H9 (cell line): ENCODE measurements around the gene VSX1. TPM values are rescaled to one million over a fixed set of nuclear protein-coding genes. Genes with fewer than 3 reads are reported as not detected.
A peak's percentile ranks its signal among the peaks of the same experiment; 100 is the strongest.

Experiments used
- DNase-seq: peaks from one replicate; pipeline ENCODE4 v3.0.0-alpha.2; 2017
- H2AFZ ChIP-seq: one replicate; pipeline ENCODE4 v1.6.1; 2013; ENCODE audit warnings: mild to moderate bottlenecking, low read length, control low read depth, moderate library complexity
- H2AK5ac ChIP-seq: 2 replicates; pipeline ENCODE4 v1.6.1; 2013; ENCODE audit warnings: low read length, control low read depth, mixed read lengths; ENCODE audit not compliant: insufficient read length
- H2BK120ac ChIP-seq: one replicate; pipeline ENCODE4 v1.6.1; 2013; ENCODE audit warnings: low read depth, mild to moderate bottlenecking, low read length, control low read depth, inconsistent platforms; ENCODE audit not compliant: poor library complexity, severe bottlenecking
- H2BK12ac ChIP-seq: 2 replicates; pipeline ENCODE4 v1.6.1; 2013; ENCODE audit warnings: low read length, control low read depth, mixed read lengths, low read depth; ENCODE audit not compliant: insufficient read length
- H2BK15ac ChIP-seq: 2 replicates; pipeline ENCODE4 v1.6.1; 2013; ENCODE audit warnings: low read depth, low read length, control low read depth
- H2BK20ac ChIP-seq: one replicate; pipeline ENCODE4 v1.6.1; 2013; ENCODE audit warnings: low read depth, mild to moderate bottlenecking, low read length, control low read depth, inconsistent platforms; ENCODE audit not compliant: poor library complexity, severe bottlenecking
- H2BK5ac ChIP-seq: 2 replicates; pipeline ENCODE4 v1.6.1; 2013; ENCODE audit warnings: low read length, control low read depth, mixed read lengths; ENCODE audit not compliant: insufficient read length
- H3K14ac ChIP-seq: 2 replicates; pipeline ENCODE4 v1.6.1; 2013; ENCODE audit warnings: low read length, control low read depth; ENCODE audit not compliant: insufficient read depth
- H3K18ac ChIP-seq: 2 replicates; pipeline ENCODE4 v1.6.1; 2013; ENCODE audit warnings: low read depth, mild to moderate bottlenecking, mixed read lengths, low read length, control low read depth; ENCODE audit not compliant: insufficient read length
- H3K23ac ChIP-seq: 2 replicates; pipeline ENCODE4 v1.6.1; 2013; ENCODE audit warnings: low read length, control low read depth, mixed read lengths, low read depth; ENCODE audit not compliant: insufficient read length
- H3K23me2 ChIP-seq: 2 replicates; pipeline ENCODE4 v1.6.1; 2013; ENCODE audit warnings: low read depth, mild to moderate bottlenecking, mixed read lengths, low read length, control low read depth; ENCODE audit not compliant: insufficient read length, poor library complexity, severe bottlenecking
- H3K27ac ChIP-seq: 2 replicates; pipeline ENCODE4 v1.5.1; 2013; ENCODE audit warnings: low read length, control low read depth, mixed read lengths, low read depth; ENCODE audit not compliant: insufficient read length
- H3K27me3 ChIP-seq: 2 replicates; pipeline ENCODE4 v1.6.1; 2013; ENCODE audit warnings: low read length, control low read depth, inconsistent platforms; ENCODE audit not compliant: insufficient read depth
- H3K4ac ChIP-seq: 2 replicates; pipeline ENCODE4 v1.6.1; 2013; ENCODE audit warnings: low read depth, mild to moderate bottlenecking, control low read depth, inconsistent platforms, low read length, moderate library complexity
- H3K4me1 ChIP-seq: 2 replicates; pipeline ENCODE4 v1.6.1; 2013; ENCODE audit warnings: low read length, control low read depth, inconsistent platforms; ENCODE audit not compliant: insufficient read depth
- H3K4me2 ChIP-seq: 2 replicates; pipeline ENCODE4 v1.6.1; 2013; ENCODE audit warnings: low read length, control low read depth, mixed read lengths; ENCODE audit not compliant: insufficient read length, insufficient read depth
- H3K56ac ChIP-seq: 2 replicates; pipeline ENCODE4 v1.6.1; 2013; ENCODE audit warnings: low read depth, mild to moderate bottlenecking, mixed read lengths, low read length, control low read depth; ENCODE audit not compliant: insufficient read length
- H3K79me1 ChIP-seq: 2 replicates; pipeline ENCODE4 v1.6.1; 2013; ENCODE audit warnings: low read depth, mild to moderate bottlenecking, moderate library complexity, low read length, control low read depth, inconsistent platforms; ENCODE audit not compliant: insufficient read depth, poor library complexity, severe bottlenecking
- H3K79me2 ChIP-seq: 2 replicates; pipeline ENCODE4 v1.6.1; 2013; ENCODE audit warnings: low read length, control low read depth, inconsistent platforms; ENCODE audit not compliant: insufficient read depth
- H3K9ac ChIP-seq: 2 replicates; pipeline ENCODE4 v1.6.1; 2013; ENCODE audit warnings: low read length, control low read depth, mixed read lengths; ENCODE audit not compliant: insufficient read length; ENCODE audit errors: extremely low read depth
- H3K9me3 ChIP-seq: one replicate; pipeline ENCODE4 v1.6.1; 2013; ENCODE audit warnings: low read depth, low read length, inconsistent platforms; ENCODE audit not compliant: control insufficient read depth
- H3T11ph ChIP-seq: one replicate; pipeline ENCODE4 v1.6.1; 2013; ENCODE audit warnings: mild to moderate bottlenecking, low read length, control low read depth, inconsistent platforms
- H4K20me1 ChIP-seq: one replicate; pipeline ENCODE4 v1.6.1; 2013; ENCODE audit not compliant: control insufficient read depth, insufficient read length, insufficient read depth
- H4K5ac ChIP-seq: 2 replicates; pipeline ENCODE4 v1.6.1; 2013; ENCODE audit warnings: low read depth, mild to moderate bottlenecking, mixed read lengths, low read length, control low read depth; ENCODE audit not compliant: insufficient read length
- H4K8ac ChIP-seq: replicated peaks from 2 replicates; pipeline ENCODE4 v1.6.1; 2013; ENCODE audit warnings: low read length, control low read depth, mixed read lengths, low read depth; ENCODE audit not compliant: insufficient read length
- H4K91ac ChIP-seq: 2 replicates; pipeline ENCODE4 v1.6.1; 2013; ENCODE audit warnings: low read depth, mild to moderate bottlenecking, moderate library complexity, mixed read lengths, low read length, control low read depth; ENCODE audit not compliant: insufficient read length
- H3K27ac Mint-ChIP-seq, 3 experiments: 2 replicates in 2 of 3; 3 replicates in 1 of 3; pipeline ENCODE4 v1.8.0; 2020 to 2021; ENCODE audit warnings: mixed read lengths in 3 of 3, mild to moderate bottlenecking in 1 of 3, moderate library complexity in 1 of 3
- H3K27me3 Mint-ChIP-seq: 2 replicates; pipeline ENCODE4 v1.8.0; 2021; ENCODE audit warnings: low read depth, mild to moderate bottlenecking, moderate library complexity, mixed read lengths
- H3K36me3 Mint-ChIP-seq, 3 experiments: 2 replicates in 2 of 3; 3 replicates in 1 of 3; pipeline ENCODE4 v1.8.0; 2020 to 2021; ENCODE audit warnings: low read depth in 3 of 3, mixed read lengths in 3 of 3; ENCODE audit not compliant: insufficient read depth in 1 of 3
- H3K4me1 Mint-ChIP-seq, 2 experiments: 2 replicates each; pipeline ENCODE4 v1.8.0; 2020; ENCODE audit warnings: mixed read lengths in 2 of 2
- H3K4me3 Mint-ChIP-seq, 2 experiments: 2 replicates in 1 of 2; 3 replicates in 1 of 2; pipeline ENCODE4 v1.8.0; 2020 to 2021; ENCODE audit warnings: mild to moderate bottlenecking in 2 of 2, mixed read lengths in 2 of 2, moderate library complexity in 1 of 2
- H3K9me3 Mint-ChIP-seq, 2 experiments: 2 replicates in 1 of 2; 3 replicates in 1 of 2; pipeline ENCODE4 v1.8.0; 2020; ENCODE audit warnings: mild to moderate bottlenecking in 2 of 2, mixed read lengths in 2 of 2, moderate library complexity in 1 of 2
- WGBS: extraction: QIAGEN DNeasy Blood & Tissue Kit; methylation state at CpG from one replicate; pipeline ENCODE4 v1.1.7; 2013; ENCODE audit warnings: missing lambda C conversion rate, low lambda C conversion rate, mixed read lengths; ENCODE audit not compliant: insufficient read length; ENCODE audit errors: extremely low coverage; 5-methylcytosine and 5-hydroxymethylcytosine counted together
- total RNA-seq: library from RNA; stranded (reverse); gene quantifications from 2 replicates; pipeline ENCODE4 v1.2.1, GENCODE V29; 2021
- TF ChIP-seq, protein P1 (sequence below): fragments of 200-600 bp; sonication (generic); conservative IDR thresholded peaks from 3 replicates; pipeline ENCODE4 v1.8.0; 2021; ENCODE audit warnings: antibody characterized with exemption, mild to moderate bottlenecking

VSX1 gene
- total RNA-seq, 1 experiment from 2014 or later = not detected

- no CpG with 5 or more reads among the region's 8 CpGs for WGBS
- Histone ChIP-seq H2AFZ (no peak overlapping the region), H3K23me2 (peaks cover 11% of the 10 kb centered on the region), H3K4me1 (no peaks in the 10 kb centered on the region), H2BK120ac (no peak overlapping the region), H3K9me3 (no peaks in the 10 kb centered on the region), H2BK12ac (no peak overlapping the region), H3K27me3 (peaks cover 43% of the 10 kb centered on the region; the same call in 1 of the 2 replicates), H4K8ac (no peak overlapping the region), H3K4ac (no peak overlapping the region), H3K79me1 (no peaks in the 10 kb centered on the region), H3K23ac (no peak overlapping the region), H4K91ac (no peak overlapping the region), H4K5ac (no peak overlapping the region), H4K20me1 (no peaks in the 10 kb centered on the region), H3K27ac (no peak overlapping the region), H2BK5ac (no peak overlapping the region), H3K56ac (no peak overlapping the region), H3K18ac (no peak overlapping the region), H3K4me2 (no peak overlapping the region), H3K79me2 (no peaks in the 10 kb centered on the region), H3K14ac (no peak overlapping the region), H2AK5ac (no peak overlapping the region), H3T11ph (no peak overlapping the region), H3K9ac (no peak overlapping the region), H2BK15ac (no peak overlapping the region), H2BK20ac (no peak overlapping the region)
- TF ChIP-seq, protein P1, sequence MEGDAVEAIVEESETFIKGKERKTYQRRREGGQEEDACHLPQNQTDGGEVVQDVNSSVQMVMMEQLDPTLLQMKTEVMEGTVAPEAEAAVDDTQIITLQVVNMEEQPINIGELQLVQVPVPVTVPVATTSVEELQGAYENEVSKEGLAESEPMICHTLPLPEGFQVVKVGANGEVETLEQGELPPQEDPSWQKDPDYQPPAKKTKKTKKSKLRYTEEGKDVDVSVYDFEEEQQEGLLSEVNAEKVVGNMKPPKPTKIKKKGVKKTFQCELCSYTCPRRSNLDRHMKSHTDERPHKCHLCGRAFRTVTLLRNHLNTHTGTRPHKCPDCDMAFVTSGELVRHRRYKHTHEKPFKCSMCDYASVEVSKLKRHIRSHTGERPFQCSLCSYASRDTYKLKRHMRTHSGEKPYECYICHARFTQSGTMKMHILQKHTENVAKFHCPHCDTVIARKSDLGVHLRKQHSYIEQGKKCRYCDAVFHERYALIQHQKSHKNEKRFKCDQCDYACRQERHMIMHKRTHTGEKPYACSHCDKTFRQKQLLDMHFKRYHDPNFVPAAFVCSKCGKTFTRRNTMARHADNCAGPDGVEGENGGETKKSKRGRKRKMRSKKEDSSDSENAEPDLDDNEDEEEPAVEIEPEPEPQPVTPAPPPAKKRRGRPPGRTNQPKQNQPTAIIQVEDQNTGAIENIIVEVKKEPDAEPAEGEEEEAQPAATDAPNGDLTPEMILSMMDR = no peak
- peaks cover 94% of the 10 kb centered on the region for H3K27me3 Mint-ChIP-seq
- H3K9me3 Mint-ChIP-seq = peaks cover 2 to 5% of the 10 kb centered on the region in 2 experiments; a peak in 1 of 5 replicates
- H3K4me3 Mint-ChIP-seq = no peak overlapping the region
- H3K4me1 Mint-ChIP-seq = peaks cover 12% of the 10 kb centered on the region in 2 experiments
- peak; percentile 22 for DNase-seq
- no peaks in the 10 kb centered on the region for H3K36me3 Mint-ChIP-seq
- H3K27ac Mint-ChIP-seq = no peak overlapping the region
Measured at GRCh38 chr20:25078662-25079061, 3.3 kb downstream of the VSX1 start.
